GM23248 (cell line): Measurements from ENCODE around the gene PEAK1.

Source experiments
- EZH2 ChIP-seq: fragments of 200-600 bp; sonication (generic); IDR thresholded peaks from 2 replicates; pipeline ENCODE4 v1.6.1; 2018; ENCODE audit warnings: antibody characterized with exemption, mild to moderate bottlenecking; ENCODE audit not compliant: insufficient read depth, poor library complexity, severe bottlenecking
- EZH2phosphoT487 ChIP-seq: fragments of 200-600 bp; sonication (generic); IDR thresholded peaks from 2 replicates; pipeline ENCODE4 v1.6.1; 2018; ENCODE audit warnings: antibody characterized with exemption, moderate library complexity, mild to moderate bottlenecking, low read depth; ENCODE audit not compliant: insufficient read depth

- TF ChIP-seq EZH2phosphoT487, result no peak
- no peak for TF ChIP-seq EZH2
These were observed 16.9 kb upstream of the PEAK1 start for GRCh38 chr15:77436822-77437221.
